NCI-H345 treated with DMSO at 0.1 percent for 48 hours (cell line): ENCODE measurements around the gene GRAP.

ENCODE experiments used
- DNase-seq: peaks from one replicate; lab custom pipeline; 2025; ENCODE audit not compliant: unreplicated experiment; lab: John Stamatoyannopoulos, UW

The GRAP gene

GRCh38 chr17:19019041-19019941 is 27.5 kb downstream of the GRAP start:
- no peak for DNase-seq

- no peak for DNase-seq
These were observed 28.2 kb downstream of the GRAP start for GRCh38 chr17:19018600-19018950.

GRCh38 chr17:19017804-19018599 is 28.8 kb downstream of the GRAP start:
- DNase-seq, result no peak

GRCh38 chr17:19017401-19017800 is 29.4 kb downstream of the GRAP start:
- no peak for DNase-seq

- no peak for DNase-seq
These were observed 29.9 kb downstream of the GRAP start for GRCh38 chr17:19016881-19017280.

GRCh38 chr17:19016297-19016696 is 30.5 kb downstream of the GRAP start:
- DNase-seq, result no peak

GRCh38 chr17:19015428-19015827 is 31.3 kb downstream of the GRAP start:
- no peak for DNase-seq

GRCh38 chr17:19014628-19015215 is 32.0 kb downstream of the GRAP start:
- no peak for DNase-seq

GRCh38 chr17:19013806-19014627 is 32.7 kb downstream of the GRAP start:
- no peak for DNase-seq

- no peak for DNase-seq
These were observed 33.5 kb downstream of the GRAP start for GRCh38 chr17:19013226-19013625.

- DNase-seq, result no peak
These were observed 34.3 kb downstream of the GRAP start for GRCh38 chr17:19012171-19013080.

- DNase-seq, result no peak
These were observed 35.2 kb downstream of the GRAP start for GRCh38 chr17:19011581-19011980.

GRCh38 chr17:19010729-19011505 is 35.8 kb downstream of the GRAP start:
- no peak for DNase-seq

- DNase-seq, result no peak
These were observed 36.8 kb downstream of the GRAP start for GRCh38 chr17:19009970-19010369.

- DNase-seq, result no peak
These were observed 40.1 kb downstream of the GRAP start for GRCh38 chr17:19006698-19007097.

- no peak for DNase-seq
These were observed 40.8 kb downstream of the GRAP start for GRCh38 chr17:19005789-19006430.

- no peak for DNase-seq
These were observed 41.5 kb downstream of the GRAP start for GRCh38 chr17:19005137-19005773.
